Muscle of leg (tissue), 11 donors: Measurements from ENCODE around the gene PDLIM4. TPM values are rescaled to one million over a fixed set of nuclear protein-coding genes. Genes with fewer than 3 reads are reported as not detected.
A peak's percentile ranks its signal among the peaks of the same experiment; 100 is the strongest.

Experiments
- DNase-seq: peaks from one replicate; pipeline ENCODE4 v3.0.0; 2013
- H3K27ac ChIP-seq: one replicate; pipeline ENCODE4 v1.5.1; 2013; ENCODE audit warnings: mild to moderate bottlenecking, low read length, control low read depth
- H3K27me3 ChIP-seq: one replicate; pipeline ENCODE4 v1.6.1; 2013; ENCODE audit warnings: low read length; ENCODE audit not compliant: control insufficient read depth, insufficient read depth
- H3K36me3 ChIP-seq: one replicate; pipeline ENCODE4 v1.6.1; 2013; ENCODE audit warnings: low read length; ENCODE audit not compliant: control insufficient read depth, insufficient read depth
- H3K4me1 ChIP-seq: one replicate; pipeline ENCODE4 v1.6.1; 2013; ENCODE audit warnings: low read length; ENCODE audit not compliant: control insufficient read depth, insufficient read depth
- H3K4me3 ChIP-seq: one replicate; pipeline ENCODE4 v1.5.1; 2013; ENCODE audit warnings: low read length, control low read depth
- H3K9me3 ChIP-seq: replicated peaks from 2 replicates; pipeline ENCODE4 v1.6.1; 2013; ENCODE audit warnings: low read depth, low read length; ENCODE audit not compliant: control insufficient read depth
- WGBS: methylation state at CpG from one replicate; pipeline ENCODE4 v1.1.5; 2013; ENCODE audit warnings: missing lambda C conversion rate; ENCODE audit not compliant: insufficient coverage; 5-methylcytosine and 5-hydroxymethylcytosine counted together
- polyA plus RNA-seq, 8 donors: library from polyadenylated mRNA; unstranded; fragments of 120-200 nt; gene quantifications; one replicate each; pipeline versions ENCODE4 v1.2.1 to v1.2.3, GENCODE V29; 2013; ENCODE audit warnings: inconsistent platforms in 1 of 8, low replicate concordance in 1 of 8; ENCODE audit not compliant: insufficient read length in 8 of 8, insufficient read depth in 1 of 8
- total RNA-seq: library from RNA; stranded (reverse); fragments of 120-200 nt; gene quantifications from one replicate; pipeline ENCODE4 v1.2.4, GENCODE V29; 2013

Gene PDLIM4
- total and polyA plus RNA-seq, 9 donors = 29.7 to 84.3 (median 60.9) TPM

DNA sequence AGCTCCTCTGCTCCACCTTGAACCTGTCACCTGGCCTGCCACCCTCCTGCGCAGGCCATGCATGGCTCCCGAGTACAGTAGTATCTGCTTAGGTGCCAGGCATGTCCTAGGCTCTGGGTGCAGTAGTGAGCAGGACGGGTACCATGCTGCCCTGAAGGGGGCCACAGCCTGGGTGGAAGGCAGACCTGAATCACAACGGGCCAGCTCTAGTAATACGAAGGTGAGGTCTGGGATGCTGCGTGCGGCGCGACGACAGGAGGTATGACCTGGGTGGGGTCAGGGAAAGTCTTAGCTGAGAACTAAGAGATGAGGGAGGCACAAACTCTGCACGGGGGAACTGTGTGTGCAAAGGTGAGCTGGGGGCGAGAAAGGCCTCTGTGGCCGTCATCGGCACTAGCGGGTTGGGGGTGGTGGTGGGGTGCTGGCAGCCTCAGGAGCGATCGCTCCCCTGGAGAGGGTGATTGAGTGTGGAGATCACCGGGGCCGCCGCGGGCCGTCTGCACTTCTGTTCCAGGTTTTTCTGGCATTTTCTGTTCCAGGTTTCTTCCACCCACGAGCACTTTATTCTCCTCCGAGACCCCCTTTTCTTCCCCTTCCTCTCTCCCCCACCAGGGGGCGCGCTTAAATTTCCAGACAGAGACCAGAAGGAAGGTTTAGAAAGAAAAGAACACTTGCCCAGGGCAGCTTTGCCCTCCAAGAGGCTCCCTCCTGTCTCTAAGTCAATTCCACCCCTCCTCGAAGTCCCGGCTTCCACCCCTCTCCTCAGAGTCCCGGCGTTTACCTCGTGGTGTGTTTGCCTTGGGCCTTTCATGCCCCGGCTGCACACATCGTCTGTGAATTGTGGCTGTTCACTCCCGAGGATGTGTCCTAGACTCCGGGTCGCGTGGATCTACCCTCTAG is 15.1 kb downstream of the PDLIM4 start:
- H3K4me1 ChIP-seq = peaks cover 41% of the 10 kb centered on the region

DNA sequence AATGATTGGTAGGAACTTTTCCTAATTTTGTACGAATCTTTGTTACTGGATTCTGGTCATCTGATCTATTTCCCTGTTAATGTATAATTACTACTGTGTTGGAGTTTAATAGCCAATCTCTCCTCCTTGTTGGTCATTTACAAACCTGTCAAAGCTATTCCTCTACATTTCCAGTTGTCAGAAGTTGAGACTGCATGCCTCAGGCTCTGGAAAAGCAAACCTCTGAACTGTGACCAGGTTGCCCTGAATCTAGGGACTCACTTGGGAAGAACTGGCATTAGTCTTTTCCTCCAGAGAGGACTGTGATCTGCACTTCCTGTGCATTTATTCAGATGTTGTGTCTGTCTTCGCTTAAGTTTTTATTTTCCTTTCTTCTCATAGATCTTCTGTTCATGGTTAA is 16.1 kb downstream of the PDLIM4 start:
- Histone ChIP-seq H3K36me3 (peaks cover 45% of the 10 kb centered on the region), H3K9me3 (no peaks in the 10 kb centered on the region), H3K4me1 (peaks cover 41% of the 10 kb centered on the region), H3K27ac (no peak overlapping the region), H3K27me3 (no peaks in the 10 kb centered on the region), H3K4me3 (no peak overlapping the region)
- no CpG with 5 or more reads among the region's 2 CpGs for WGBS
- DNase-seq = no peak

More for the DNA sequence above, 15.1 kb downstream of the PDLIM4 start:
- 60% methylated on average over 29 of the region's 37 CpGs for WGBS
- H3K4me3 ChIP-seq = no peak overlapping the region
- no peaks in the 10 kb centered on the region for H3K9me3 ChIP-seq
- H3K27ac ChIP-seq = no peak overlapping the region
- peak; percentile 73 for DNase-seq
- H3K36me3 ChIP-seq = peaks cover 56% of the 10 kb centered on the region
- no peaks in the 10 kb centered on the region for H3K27me3 ChIP-seq

DNA sequence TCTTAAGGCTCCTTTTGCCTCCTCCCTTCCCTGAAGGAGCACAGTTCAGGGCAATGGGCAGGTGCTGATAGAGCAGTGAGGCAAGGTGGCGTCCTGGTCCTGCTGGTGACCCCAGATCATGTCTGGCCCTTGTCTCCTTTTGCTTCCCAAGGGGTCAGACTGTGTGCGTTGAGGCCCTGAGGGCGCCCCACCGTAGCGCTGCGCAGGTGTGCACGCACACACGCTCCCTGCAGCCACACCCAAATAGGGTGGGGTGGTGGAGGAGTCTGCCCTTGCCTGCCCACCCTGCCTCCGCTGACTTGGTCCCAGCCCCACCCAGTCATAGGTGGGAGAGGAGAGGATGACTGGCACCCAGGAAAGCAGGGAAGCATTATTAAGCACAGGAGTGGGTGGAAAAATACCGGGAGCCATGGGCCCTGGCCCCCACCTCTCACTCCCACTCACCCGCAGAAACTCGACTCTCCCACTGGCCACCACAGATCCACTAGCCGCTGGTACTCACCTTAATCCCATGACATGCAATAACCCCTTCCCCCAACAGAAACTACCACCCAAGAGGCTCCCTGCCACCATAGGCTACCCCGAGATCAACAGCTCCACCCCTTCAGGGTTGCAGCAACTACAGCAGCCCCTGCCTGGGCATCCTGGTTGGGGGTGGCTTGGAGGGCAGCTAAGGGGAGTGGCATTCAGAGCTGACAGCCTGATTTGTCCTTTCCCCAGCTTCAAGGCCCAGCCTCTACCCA is 16.7 kb downstream of the PDLIM4 start:
- no peak for DNase-seq
- WGBS = 77% methylated on average over 8 of the region's 14 CpGs
- Histone ChIP-seq H3K36me3 (peaks cover 40% of the 10 kb centered on the region), H3K27ac (no peak overlapping the region), H3K27me3 (no peaks in the 10 kb centered on the region), H3K4me3 (no peak overlapping the region), H3K9me3 (no peaks in the 10 kb centered on the region), H3K4me1 (peaks cover 41% of the 10 kb centered on the region)

DNA sequence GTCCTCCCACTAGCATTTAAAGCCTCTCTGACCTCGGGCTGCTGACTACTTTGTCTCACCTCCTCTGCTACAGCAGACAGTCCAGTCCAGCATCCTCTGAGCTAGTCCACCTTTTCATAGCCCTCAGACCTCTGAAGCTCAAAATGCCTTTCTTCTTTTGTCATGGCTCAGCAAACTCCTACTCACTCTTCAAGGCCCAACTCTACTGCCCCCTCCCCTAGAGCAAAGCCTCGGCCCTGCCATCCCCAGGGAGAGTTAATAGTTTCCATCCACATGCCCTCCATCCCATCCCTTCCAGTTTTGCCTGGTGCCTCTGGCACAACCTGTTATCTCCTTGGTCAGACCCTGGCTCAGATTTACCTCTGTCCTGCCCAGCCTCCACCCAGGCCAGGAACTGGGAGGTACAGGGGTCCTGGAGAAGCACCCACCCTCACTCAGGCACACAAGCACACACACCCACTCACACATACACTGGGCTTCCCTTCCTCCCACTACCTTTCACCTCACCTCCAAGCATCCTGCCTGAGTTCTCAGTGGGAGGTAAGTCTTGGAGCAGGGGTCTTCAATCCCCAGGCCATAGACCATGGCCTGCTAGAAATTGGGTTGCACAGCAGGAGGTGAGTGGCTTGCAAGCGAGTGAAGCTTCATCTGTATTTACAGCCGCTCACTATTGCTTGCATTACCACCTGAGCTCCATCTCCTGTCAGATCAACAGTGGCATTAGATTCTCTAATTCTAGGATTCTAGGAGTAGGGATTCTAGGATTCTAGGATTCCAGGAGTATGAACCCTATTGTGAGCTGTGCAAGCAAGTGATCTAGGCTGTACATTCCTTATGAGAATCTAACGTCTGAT is 18.1 kb downstream of the PDLIM4 start:
- H3K4me1 ChIP-seq = peaks cover 27% of the 10 kb centered on the region
- H3K27me3 ChIP-seq = no peaks in the 10 kb centered on the region
- H3K9me3 ChIP-seq = no peaks in the 10 kb centered on the region
- no peak overlapping the region for H3K27ac ChIP-seq
- H3K36me3 ChIP-seq = peaks cover 26% of the 10 kb centered on the region
- WGBS = 74% methylated on average over 2 of the region's 5 CpGs
- DNase-seq = no peak
- H3K4me3 ChIP-seq = no peak overlapping the region

DNA sequence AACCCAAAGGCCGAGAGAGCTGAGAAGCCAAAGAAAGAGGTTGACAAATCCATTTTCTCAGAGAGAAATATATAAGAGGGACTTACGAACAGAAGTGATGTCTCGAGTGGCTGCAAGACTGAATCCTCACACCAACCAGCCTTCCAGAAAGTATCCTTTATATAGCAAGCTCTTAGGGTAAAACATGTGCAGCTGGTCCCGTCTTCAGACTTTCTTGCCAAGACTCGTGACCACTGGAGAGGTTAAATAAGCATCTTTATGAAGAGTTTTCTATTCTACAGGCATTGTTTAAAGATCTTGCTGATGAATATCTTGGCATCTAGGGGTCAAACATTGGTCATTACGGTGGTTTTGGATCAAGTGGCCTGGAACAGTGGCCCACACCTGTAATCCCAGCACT is 19.8 kb downstream of the PDLIM4 start:
- H3K4me1 ChIP-seq = peaks cover 21% of the 10 kb centered on the region
- no peak overlapping the region for H3K4me3 ChIP-seq
- no peaks in the 10 kb centered on the region for H3K9me3 ChIP-seq
- H3K36me3 ChIP-seq = peaks cover 10% of the 10 kb centered on the region
- peak overlapping the region; percentile 56 for H3K27ac ChIP-seq
- peaks cover 3% of the 10 kb centered on the region for H3K27me3 ChIP-seq
- 54% methylated on average over 2 of the region's 6 CpGs for WGBS
- DNase-seq = peak; percentile 86

DNA sequence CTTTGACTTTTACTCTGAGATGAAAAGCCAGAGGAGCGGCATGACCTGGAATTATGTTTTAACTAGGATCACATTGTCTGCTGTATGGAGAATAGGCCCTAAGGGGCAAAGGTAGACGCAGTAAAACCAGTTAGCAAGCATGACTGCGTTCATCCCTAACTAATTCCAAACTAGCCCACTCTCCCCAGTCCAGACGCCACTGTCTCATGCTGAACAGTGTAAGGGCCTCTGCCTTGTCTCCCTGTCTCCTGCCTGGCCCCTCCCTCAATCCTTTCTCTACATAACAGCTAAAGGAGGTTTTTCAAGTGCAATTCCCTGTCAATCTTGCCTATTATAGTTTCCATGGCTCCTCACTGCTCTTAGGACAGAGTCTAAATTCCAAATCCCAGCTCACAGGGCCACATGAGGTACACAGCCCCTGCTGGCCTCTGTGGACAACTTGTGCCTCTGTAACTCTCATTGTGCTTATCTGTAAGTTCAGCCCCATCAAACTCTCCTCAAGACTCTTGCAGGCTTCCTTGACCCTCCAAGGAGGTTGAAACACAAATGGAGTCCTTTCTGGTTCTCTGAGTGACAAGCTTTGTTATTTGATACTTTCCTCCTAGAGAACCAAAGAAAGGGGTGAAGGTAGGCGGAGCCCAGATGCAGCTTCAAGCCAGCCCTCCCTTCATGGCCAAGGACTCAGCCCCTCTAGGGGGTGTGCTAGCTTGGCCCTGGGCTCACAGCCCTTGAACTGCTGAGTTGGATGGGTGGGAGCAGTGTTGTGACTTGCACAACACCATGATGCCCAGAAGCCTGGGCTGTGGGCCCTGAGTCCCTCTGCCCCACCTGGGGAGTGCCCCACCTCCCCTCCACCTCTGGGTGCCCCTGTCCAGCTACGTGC is 20.7 kb downstream of the PDLIM4 start:
- no peak overlapping the region for H3K27ac ChIP-seq
- H3K4me1 ChIP-seq = peaks cover 20% of the 10 kb centered on the region
- H3K4me3 ChIP-seq = no peak overlapping the region
- H3K27me3 ChIP-seq = peaks cover 3% of the 10 kb centered on the region
- WGBS = 74% methylated on average over 3 of the region's 6 CpGs
- H3K36me3 ChIP-seq = peaks cover 7% of the 10 kb centered on the region
- no peaks in the 10 kb centered on the region for H3K9me3 ChIP-seq
- no peak for DNase-seq

DNA sequence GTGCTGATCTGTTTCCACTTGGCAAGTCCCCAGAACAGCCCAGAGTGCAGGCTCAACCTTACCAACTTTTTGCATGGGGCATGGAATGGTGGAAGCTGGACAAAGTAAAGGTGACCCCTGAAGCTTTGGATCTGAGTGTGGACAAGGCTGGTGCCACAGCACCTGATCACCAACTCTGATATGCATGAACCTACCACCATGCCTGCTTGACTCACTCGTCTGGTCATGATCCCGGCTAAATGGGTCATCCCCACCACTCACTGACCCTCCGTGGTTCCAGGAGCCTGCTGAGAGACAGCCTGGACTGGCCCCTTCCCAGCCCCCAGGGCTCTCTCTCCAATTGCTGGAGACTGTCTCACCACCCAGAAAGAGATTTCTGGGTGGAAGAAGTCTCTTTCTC is 22.3 kb downstream of the PDLIM4 start:
- Histone ChIP-seq H3K36me3 (peaks cover 2% of the 10 kb centered on the region), H3K27me3 (peaks cover 3% of the 10 kb centered on the region), H3K9me3 (no peaks in the 10 kb centered on the region), H3K4me1 (peaks cover 22% of the 10 kb centered on the region), H3K4me3 (no peak overlapping the region), H3K27ac (no peak overlapping the region)
- no CpG with 5 or more reads among the region's 3 CpGs for WGBS
- no peak for DNase-seq

DNA sequence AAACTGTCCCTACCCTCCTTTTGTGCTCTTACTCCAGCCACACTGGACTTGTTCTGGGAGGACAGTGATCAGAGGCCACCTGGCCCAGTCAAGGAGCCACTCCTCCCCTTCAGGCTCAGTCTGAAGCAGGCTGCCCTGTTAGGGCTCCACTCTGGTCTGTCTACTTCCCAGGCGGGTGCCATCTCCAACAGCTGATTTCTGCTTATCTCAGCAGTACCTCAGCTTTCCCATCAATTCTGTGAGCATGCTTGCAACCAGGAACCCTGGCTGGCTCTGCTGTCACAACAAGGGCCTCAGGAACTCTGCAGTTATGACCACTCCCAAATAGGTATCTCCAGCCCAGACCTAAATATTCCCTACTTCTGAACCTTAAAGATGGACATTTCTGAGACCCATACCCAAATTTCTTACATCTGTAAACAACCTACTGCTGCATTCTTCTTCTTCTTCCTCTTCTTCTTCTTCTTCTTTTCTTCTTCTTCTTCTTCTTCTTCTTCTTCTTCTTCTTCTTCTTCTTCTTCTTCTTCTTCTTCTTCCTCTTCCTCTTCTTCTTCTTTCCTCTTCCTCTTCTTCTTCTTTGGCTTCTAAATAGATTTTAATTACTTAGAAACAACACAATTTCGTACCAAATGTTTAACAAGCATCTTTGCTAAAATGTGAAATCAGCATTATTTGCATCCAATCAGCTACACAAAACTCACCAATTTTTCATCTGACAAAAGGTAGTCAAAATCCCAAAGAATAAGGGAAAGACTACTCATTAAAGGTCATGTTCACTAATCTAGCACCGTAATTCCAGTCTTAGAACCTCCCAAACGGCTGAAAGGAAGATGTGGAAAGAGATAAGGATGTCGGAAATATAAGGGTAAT is 23.1 kb downstream of the PDLIM4 start:
- Histone ChIP-seq H3K4me1 (peaks cover 22% of the 10 kb centered on the region), H3K9me3 (no peaks in the 10 kb centered on the region), H3K36me3 (no peaks in the 10 kb centered on the region), H3K4me3 (no peak overlapping the region), H3K27me3 (peaks cover 3% of the 10 kb centered on the region), H3K27ac (no peak overlapping the region)
- no peak for DNase-seq
- 79% methylated on average over 1 of the region's 5 CpGs for WGBS
